SK-N-SH (cell line): ENCODE results near the gene MRTFB. TPM values are rescaled to one million over a fixed set of nuclear protein-coding genes. Genes with fewer than 3 reads are reported as not detected.

Experiments used
- CTCF ChIA-PET: fragments of 300-600, 350-600 bp; formaldehyde crosslinking; extraction: SDS; loops from one replicate; lab custom pipeline; 2021; lab: Yijun Ruan, JAX
- POLR2A ChIA-PET: fragments of 350-600 bp; sonication (Branson Sonifier 250); formaldehyde crosslinking; extraction: SDS; loops from one replicate; lab custom pipeline; 2020; ENCODE audit warnings: antibody characterized with exemption, inconsistent platforms; lab: Yijun Ruan, JAX
- DNase-seq: peaks from one replicate; pipeline ENCODE4 v3.0.0; 2012
- H2AFZ ChIP-seq: fragments of 200-600 bp; sonication (generic); 2 replicates; pipeline ENCODE4 v1.8.1; 2016; ENCODE audit warnings: antibody characterized with exemption, mild to moderate bottlenecking, low read depth
- H3F3A ChIP-seq: fragments of 200-600 bp; sonication (generic); replicated peaks from 2 replicates; pipeline ENCODE3; 2016; ENCODE audit warnings: antibody characterized with exemption, mild to moderate bottlenecking; ENCODE audit not compliant: insufficient read depth
- H3K27ac ChIP-seq, 2 experiments: fragments of 200-500 bp in 1 of 2; fragments of 200-600 bp in 1 of 2; sonication (Bioruptor generic) in 1 of 2; sonication (generic), shearing (Covaris generic) in 1 of 2; 2 replicates each; pipeline versions ENCODE4 v1.5.1 to v1.6.1; 2014 to 2016; ENCODE audit warnings: low read depth in 2 of 2, inconsistent platforms in 1 of 2, low read length in 1 of 2, mild to moderate bottlenecking in 1 of 2, mixed read lengths in 1 of 2
- H3K27me3 ChIP-seq: fragments of 200-600 bp; sonication (generic), shearing (Covaris generic); 2 replicates; pipeline ENCODE4 v1.6.1; 2016; ENCODE audit warnings: mixed run types; ENCODE audit not compliant: insufficient read depth
- H3K36me3 ChIP-seq, 2 experiments: fragments of 200-500 bp in 1 of 2; fragments of 200-600 bp in 1 of 2; sonication (Bioruptor generic) in 1 of 2; sonication (generic) in 1 of 2; replicated peaks in 1 of 2; 2 replicates each; pipeline versions ENCODE3 to v1.5.1; 2014 to 2016; ENCODE audit warnings: low read length in 1 of 2, mild to moderate bottlenecking in 1 of 2; ENCODE audit not compliant: insufficient read depth in 2 of 2, control insufficient read depth in 1 of 2
- H3K4me1 ChIP-seq, 2 experiments: fragments of 200-500 bp in 1 of 2; fragments of 200-600 bp in 1 of 2; sonication (Bioruptor generic) in 1 of 2; sonication (generic), shearing (Covaris generic) in 1 of 2; 2 replicates each; pipeline versions ENCODE4 v1.5.1 to v1.6.1; 2014 to 2016; ENCODE audit warnings: low read depth in 1 of 2, low read length in 1 of 2, mixed run types in 1 of 2; ENCODE audit not compliant: insufficient read depth in 2 of 2, control insufficient read depth in 1 of 2
- H3K4me2 ChIP-seq: fragments of 200-600 bp; sonication (generic), shearing (Covaris generic); 2 replicates; pipeline ENCODE4 v1.6.1; 2017; ENCODE audit warnings: mixed run types
- H3K4me3 ChIP-seq, 2 experiments: fragments of 200-500 bp in 1 of 2; fragments of 200-600 bp in 1 of 2; sonication (Bioruptor generic) in 1 of 2; sonication (generic), shearing (Covaris generic) in 1 of 2; 2 replicates each; pipeline versions ENCODE4 v1.5.1 to v1.8.1; 2014 to 2016; ENCODE audit warnings: low read depth in 2 of 2, inconsistent platforms in 1 of 2, low read length in 1 of 2, mild to moderate bottlenecking in 1 of 2, mixed read lengths in 1 of 2, moderate library complexity in 1 of 2
- H3K79me2 ChIP-seq: fragments of 200-600 bp; sonication (generic); 2 replicates; pipeline ENCODE4 v1.8.1; 2017; ENCODE audit warnings: mild to moderate bottlenecking; ENCODE audit not compliant: insufficient read depth
- H3K9ac ChIP-seq: fragments of 200-600 bp; sonication (generic); 2 replicates; pipeline ENCODE4 v1.6.1; 2017; ENCODE audit warnings: mixed run types
- H3K9me2 ChIP-seq: fragments of 200-600 bp; sonication (generic); 2 replicates; pipeline ENCODE4 v1.6.1; 2017; ENCODE audit warnings: mixed run types
- H3K9me3 ChIP-seq: fragments of 200-600 bp; sonication (generic); 2 replicates; pipeline ENCODE4 v1.6.1; 2017; ENCODE audit warnings: mixed run types, mild to moderate bottlenecking, moderate library complexity
- H4K20me1 ChIP-seq: fragments of 200-600 bp; sonication (generic); 2 replicates; pipeline ENCODE4 v1.6.1; 2017; ENCODE audit warnings: mild to moderate bottlenecking, mixed run types; ENCODE audit not compliant: insufficient read depth
- ELF1 ChIP-seq: IDR thresholded peaks from 2 replicates; pipeline ENCODE4 v1.4.0; 2012
- GATA2 ChIP-seq: sonication (generic); formaldehyde crosslinking; IDR thresholded peaks from 2 replicates; pipeline ENCODE4 v1.5.0; 2020; ENCODE audit warnings: mild to moderate bottlenecking, missing genetic modification reagents
- MAX ChIP-seq: IDR thresholded peaks from 2 replicates; pipeline ENCODE4 v1.4.0; 2012; ENCODE audit warnings: low read depth
- MXI1 ChIP-seq: IDR thresholded peaks from 2 replicates; pipeline ENCODE4 v1.6.1; 2012; ENCODE audit warnings: mild to moderate bottlenecking, low read depth, low read length, improper control_type of control experiment
- POLR2AphosphoS5 ChIP-seq: IDR thresholded peaks from 2 replicates; pipeline ENCODE4 v1.6.1; 2012; ENCODE audit warnings: low read depth, low read length
- RAD21 ChIP-seq: IDR thresholded peaks from 2 replicates; pipeline ENCODE4 v1.6.1; 2012; ENCODE audit warnings: mild to moderate bottlenecking, low read length
- RFX5 ChIP-seq: IDR thresholded peaks from 2 replicates; pipeline ENCODE4 v1.6.1; 2012; ENCODE audit warnings: mild to moderate bottlenecking, improper control_type of control experiment, low read length
- RXRA ChIP-seq: IDR thresholded peaks from 2 replicates; pipeline ENCODE4 v1.4.0; 2012; ENCODE audit warnings: low read depth, mild to moderate bottlenecking, borderline replicate concordance
- WGBS: methylation state at CpG from one replicate; pipeline ENCODE4 v1.1.6; 2017; ENCODE audit warnings: low lambda C conversion rate; 5-methylcytosine and 5-hydroxymethylcytosine counted together
- polyA plus RNA-seq, 3 experiments: library from polyadenylated mRNA; depleted of rRNA; stranded (reverse); fragments of >200 nt; gene quantifications; 2 replicates each; pipeline ENCODE4 v1.2.3, GENCODE V29; 2012

Gene MRTFB
- polyA plus RNA-seq, 1 of the 3 experiments (the other 2 are of a cell fraction) = 3.3 TPM

GRCh38 chr16:14301169-14302030 is 230.3 kb downstream of the MRTFB start:
- Histone ChIP-seq H3K9ac (peak overlapping the region; percentile 62), H2AFZ (peak overlapping the region; percentile 86), H3K9me2 (no peaks in the 10 kb centered on the region), H3K79me2 (peaks cover 43% of the 10 kb centered on the region), H3K27ac (peak overlapping the region in 1 of 2 experiments; percentile 66; a peak in 2 of 4 replicates), H3F3A (peaks cover 6% of the 10 kb centered on the region), H3K36me3 (no peaks in the 10 kb centered on the region), H3K4me1 (peaks cover 7 to 16% of the 10 kb centered on the region in 2 experiments; a peak in 3 of 4 replicates), H4K20me1 (peaks cover 11% of the 10 kb centered on the region), H3K4me3 (peak overlapping the region; percentile 66 to 89), H3K9me3 (no peaks in the 10 kb centered on the region), H3K27me3 (no peaks in the 10 kb centered on the region), H3K4me2 (peak overlapping the region; percentile 96)
- DNase-seq = peak; percentile 58
- ChIA-PET POLR2A (no interaction called here), CTCF (interaction anchor here (0.6 to 2.6 kb wide), 17 partner anchors 9 to 367 kb away, joined by 3 to 37 read pairs (median 4); no protein-coding TSS in a partner anchor)
- 1% methylated on average over 12 of the region's 34 CpGs for WGBS
- TF ChIP-seq MAX (peak; percentile 2; the same call in 1 of the 2 replicates), GATA2 (CRISPR knock-in tag) (no peak)

GRCh38 chr16:14302031-14302398 is 230.9 kb downstream of the MRTFB start:
- peaks cover 13 to 22% of the 10 kb centered on the region in 2 experiments; a peak in 3 of 4 replicates for H3K4me1 ChIP-seq
- H3K4me2 ChIP-seq = peak overlapping the region; percentile 89; the same call in 1 of the 2 replicates

GRCh38 chr16:14302399-14303181 is 231.5 kb downstream of the MRTFB start:
- peaks cover 17 to 27% of the 10 kb centered on the region in 2 experiments for H3K4me1 ChIP-seq
- peaks cover 6% of the 10 kb centered on the region for H3F3A ChIP-seq
- H4K20me1 ChIP-seq = peaks cover 20% of the 10 kb centered on the region
- H3K9me3 ChIP-seq = no peaks in the 10 kb centered on the region
- no peak for TF ChIP-seq RXRA
- TF ChIP-seq MXI1 = peak; percentile 57; the same call in 1 of the 2 replicates
- peak; percentile 36; the same call in 1 of the 2 replicates for TF ChIP-seq MAX
- TF ChIP-seq, all 33 proteins: peak for 2
- Histone ChIP-seq H3K4me3 (peak overlapping the region; percentile 89 to 93), H3K36me3 (no peaks in the 10 kb centered on the region), H3K9ac (peak overlapping the region; percentile 84), H3K9me2 (no peaks in the 10 kb centered on the region), H3K79me2 (peaks cover 55% of the 10 kb centered on the region), H3K27me3 (no peaks in the 10 kb centered on the region), H2AFZ (peak overlapping the region; percentile 97), H3K27ac (0 out of 4 replicates have a peak overlapping the region, but pooled peaks of 1 of the 2 experiments have one; percentile 20), H3K4me2 (peak overlapping the region; percentile 89)
- DNase-seq = peak; percentile 85
- CTCF ChIA-PET = interaction anchor here (1.9 kb wide), 1 partner anchor 226 kb away, joined by 6 read pairs; no protein-coding TSS in a partner anchor
- POLR2A ChIA-PET = no interaction called here
- WGBS = 13% methylated on average over 11 of the region's 86 CpGs

More at GRCh38 chr16:14302031-14302398, 230.9 kb downstream of the MRTFB start:
- TF ChIP-seq RFX5 (no peak), POLR2AphosphoS5 (peak; percentile 28; the same call in 1 of the 2 replicates), ELF1 (no peak), RAD21 (no peak)
- TF ChIP-seq, all 33 proteins: peak for 1
- ChIA-PET POLR2A (no interaction called here), CTCF (interaction anchor here (0.9 to 2.6 kb wide), 9 partner anchors 8 to 298 kb away, joined by 3 to 37 read pairs (median 6); no protein-coding TSS in a partner anchor)
- Histone ChIP-seq H3K27ac (0 out of 4 replicates have a peak overlapping the region, but pooled peaks of 1 of the 2 experiments have one; percentile 20), H3K9me3 (no peaks in the 10 kb centered on the region), H3K4me3 (peak overlapping the region; percentile 89 to 93), H3K79me2 (peaks cover 50% of the 10 kb centered on the region), H3K9ac (peak overlapping the region; percentile 84), H3K36me3 (no peaks in the 10 kb centered on the region), H3F3A (peaks cover 6% of the 10 kb centered on the region), H2AFZ (peak overlapping the region; percentile 97), H3K27me3 (no peaks in the 10 kb centered on the region), H3K9me2 (no peaks in the 10 kb centered on the region), H4K20me1 (peaks cover 14% of the 10 kb centered on the region)
- WGBS = 2% methylated on average over 17 of the region's 37 CpGs
- peak; percentile 89 for DNase-seq
